GM21786 (cell line): ENCODE measurements around the gene AMN.
"Not testable (repeated sequence)": the region's sequence is repeated elsewhere in the genome, so short reads cannot be mapped to it uniquely, and the experiment has no call there.

ENCODE experiments used
- ATAC-seq: cut with Tn5 transposase; IDR thresholded peaks from one replicate; pipeline ENCODE4 v1.9.1; 2021; ENCODE audit not compliant: unreplicated experiment

Gene AMN

DNA sequence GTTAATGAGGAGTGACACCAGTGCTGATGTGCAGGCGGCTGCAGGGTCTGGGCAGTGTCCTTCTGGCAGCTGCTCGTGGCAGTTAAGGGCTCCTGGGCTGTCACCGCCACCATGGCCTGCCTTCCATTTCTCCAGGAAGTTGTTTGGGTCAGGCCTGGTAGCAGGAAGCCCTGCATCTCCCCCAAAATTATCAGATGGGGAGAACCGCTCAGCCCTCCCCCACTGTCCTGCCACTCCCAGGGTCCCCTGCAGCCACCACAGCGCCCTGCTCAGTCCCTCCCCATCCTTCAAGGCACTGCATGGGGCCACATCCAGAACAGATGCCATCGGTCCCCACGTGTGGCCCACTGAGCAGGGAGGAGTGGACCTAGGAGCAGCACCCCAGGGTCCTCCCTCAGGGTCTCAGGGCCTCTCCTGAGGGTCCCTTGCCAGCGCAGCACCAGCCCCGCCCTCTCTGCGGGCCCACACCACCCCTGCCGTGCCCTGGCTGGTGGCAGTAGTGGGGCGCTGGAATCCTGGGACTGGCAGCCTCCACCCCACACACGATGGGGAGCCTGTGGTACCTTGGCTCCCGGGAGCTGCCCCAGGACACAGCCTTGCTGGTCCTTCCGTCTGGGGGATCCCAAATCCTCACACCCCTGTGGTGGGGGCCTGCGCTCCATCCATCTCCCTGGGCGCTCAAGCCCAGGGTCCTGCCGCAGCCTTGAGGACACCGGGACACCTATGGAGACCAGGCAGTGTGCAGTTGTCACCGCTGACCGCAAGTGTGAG lies 10.3 kb upstream of the AMN start:
- ATAC-seq = no peak

GRCh38 chr14:102913341-102914211 lies 8.9 kb upstream of the AMN start:
- ATAC-seq = no peak

DNA sequence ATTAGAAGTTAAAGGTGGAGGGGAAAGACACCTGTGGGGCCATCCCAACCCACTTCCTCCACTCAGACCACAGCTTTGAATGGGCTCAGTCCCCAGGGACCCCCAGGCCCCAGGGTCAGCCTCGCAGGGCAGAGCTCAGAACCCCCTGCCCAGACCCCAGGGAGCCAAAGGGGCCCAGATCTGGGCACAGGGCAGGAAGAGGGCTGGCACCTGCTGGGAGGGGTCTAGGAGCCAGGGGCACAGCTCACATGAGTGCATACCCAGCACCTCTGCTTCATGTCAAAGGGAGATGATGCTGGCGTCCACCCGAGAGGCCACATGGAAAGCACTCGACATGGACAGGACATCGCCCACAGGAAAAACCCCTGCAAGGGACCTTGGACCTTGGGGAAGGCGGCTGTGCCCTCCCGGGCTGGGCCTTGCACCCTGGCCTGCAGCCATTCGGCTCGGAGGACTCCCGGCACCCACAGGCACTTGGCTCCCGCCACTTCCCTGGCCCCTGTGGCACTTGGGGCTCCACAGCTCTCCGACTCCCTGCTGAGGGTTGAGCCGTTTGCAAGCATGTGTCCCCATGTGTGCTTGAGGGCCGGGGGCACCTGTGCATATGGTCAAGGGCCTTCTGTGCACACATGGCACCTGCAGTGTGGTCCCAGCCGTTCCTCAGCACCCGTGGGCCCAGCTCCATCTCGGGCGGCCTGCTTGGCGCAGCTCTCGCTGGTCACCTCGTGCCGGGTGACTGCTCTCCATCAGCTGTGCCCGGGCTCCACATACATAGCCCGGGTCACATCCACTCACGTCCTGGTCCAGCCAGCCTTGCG lies 7.8 kb upstream of the AMN start:
- no peak for ATAC-seq

DNA sequence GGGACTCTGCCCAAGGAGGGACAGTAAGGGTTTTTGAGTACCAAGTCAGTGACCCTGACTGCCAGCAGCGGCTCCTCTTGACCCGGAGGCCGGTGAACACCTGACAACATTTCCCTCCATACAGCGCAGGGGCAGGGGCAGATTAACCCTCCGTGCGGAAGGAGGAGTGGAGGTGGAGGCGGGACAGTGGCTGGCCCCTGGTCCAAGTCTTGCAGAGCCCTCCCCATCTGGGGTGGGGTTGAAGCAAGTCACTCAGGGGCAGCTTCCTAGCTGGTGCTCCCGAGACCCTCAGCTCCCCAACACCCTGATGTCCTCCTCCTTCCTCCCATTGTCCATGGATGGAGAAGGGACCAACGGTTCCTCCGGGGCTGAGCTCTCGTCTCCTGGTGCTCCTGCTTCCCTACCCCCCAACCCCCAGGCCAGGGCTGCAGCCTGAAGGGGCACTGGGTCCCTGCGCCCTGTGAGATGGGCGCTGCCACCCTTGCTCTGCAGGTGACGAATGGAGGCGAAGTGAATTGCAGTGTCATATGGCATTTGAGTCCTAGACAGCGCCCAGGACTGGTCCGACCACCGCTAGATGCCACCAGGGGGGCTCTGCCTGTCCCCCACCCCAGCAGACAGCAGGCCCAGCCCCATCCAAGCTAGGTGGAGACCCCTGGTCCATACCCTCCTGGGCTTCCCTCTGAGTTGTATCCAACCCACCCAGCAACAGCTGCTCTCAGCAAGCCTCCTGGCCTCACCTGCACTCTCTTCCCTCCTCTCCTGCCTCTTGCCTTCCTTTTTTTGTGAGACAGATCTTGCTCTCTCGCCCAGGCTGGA lies 7.0 kb upstream of the AMN start:
- ATAC-seq = no peak

DNA sequence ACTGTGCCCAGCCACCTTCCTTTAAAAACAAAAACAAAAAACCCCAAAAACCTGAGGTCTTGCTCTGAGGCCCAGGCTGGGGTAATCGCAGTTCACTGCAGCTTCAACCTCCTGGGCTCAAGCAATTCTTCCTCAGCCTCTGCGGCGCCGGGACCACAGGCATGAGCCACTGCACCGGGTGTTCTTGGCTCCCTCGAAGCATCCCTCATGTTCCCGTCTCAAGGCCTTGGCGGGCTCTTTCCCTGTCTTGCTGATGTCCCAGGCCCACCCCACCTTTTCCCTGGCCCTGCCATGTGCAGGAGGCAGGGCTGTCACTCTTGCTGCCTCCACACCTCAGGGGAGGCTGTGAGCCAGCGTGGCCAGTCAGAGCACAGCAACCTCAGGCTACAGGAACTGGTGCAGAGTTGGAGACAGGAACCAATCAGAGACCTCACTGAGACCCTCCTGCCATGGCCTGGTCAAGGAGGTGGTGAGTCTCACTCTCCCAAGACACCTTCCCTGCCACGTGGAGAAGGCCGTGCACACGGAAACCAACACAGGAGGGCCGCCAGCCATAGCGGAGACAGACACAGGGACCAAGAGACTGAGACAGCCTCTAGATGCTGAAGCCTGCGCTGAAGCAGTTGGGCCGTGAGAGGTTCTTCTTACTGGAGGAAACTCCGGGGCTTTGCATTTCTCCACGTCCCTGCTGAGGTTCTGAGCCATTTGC lies 6.0 kb upstream of the AMN start:
- no peak for ATAC-seq

- no peak for ATAC-seq
Measured at GRCh38 chr14:102917056-102917385, 5.4 kb upstream of the AMN start.

- ATAC-seq = no peak
Measured at GRCh38 chr14:102917469-102918211, 4.8 kb upstream of the AMN start.

GRCh38 chr14:102918438-102918837 lies 4.0 kb upstream of the AMN start:
- no peak for ATAC-seq

DNA sequence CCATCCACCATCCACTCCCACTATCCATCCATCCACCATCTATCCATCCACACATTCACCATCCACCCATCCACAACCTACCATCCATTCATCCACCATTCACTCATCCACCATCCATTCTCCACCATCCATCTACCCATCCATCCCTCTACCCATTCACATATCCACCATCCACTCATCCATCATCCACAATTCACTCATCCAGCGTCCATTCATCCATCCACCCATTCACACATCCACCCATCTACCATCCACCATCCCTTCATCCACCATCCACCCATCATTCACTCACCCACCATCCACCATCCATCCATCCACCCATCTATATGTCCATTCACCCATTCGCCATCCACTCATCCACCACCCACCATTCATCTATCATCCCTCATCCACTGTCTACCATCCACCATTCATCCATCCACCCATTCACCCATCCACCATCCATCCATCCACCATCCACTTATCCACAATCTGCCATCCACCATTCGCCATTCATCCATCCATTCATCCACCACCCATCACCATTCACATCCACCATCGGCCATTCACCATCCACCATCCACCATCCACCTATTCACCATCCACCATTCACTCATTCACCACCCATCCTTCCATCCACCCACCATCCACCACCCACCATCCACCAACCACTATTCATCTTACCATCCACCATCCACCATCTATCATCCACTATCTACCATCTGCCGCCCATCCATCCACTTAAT lies 2.0 kb upstream of the AMN start:
- ATAC-seq = no peak

GRCh38 chr14:102920998-102921304 lies 1.5 kb upstream of the AMN start:
- ATAC-seq = no peak

DNA sequence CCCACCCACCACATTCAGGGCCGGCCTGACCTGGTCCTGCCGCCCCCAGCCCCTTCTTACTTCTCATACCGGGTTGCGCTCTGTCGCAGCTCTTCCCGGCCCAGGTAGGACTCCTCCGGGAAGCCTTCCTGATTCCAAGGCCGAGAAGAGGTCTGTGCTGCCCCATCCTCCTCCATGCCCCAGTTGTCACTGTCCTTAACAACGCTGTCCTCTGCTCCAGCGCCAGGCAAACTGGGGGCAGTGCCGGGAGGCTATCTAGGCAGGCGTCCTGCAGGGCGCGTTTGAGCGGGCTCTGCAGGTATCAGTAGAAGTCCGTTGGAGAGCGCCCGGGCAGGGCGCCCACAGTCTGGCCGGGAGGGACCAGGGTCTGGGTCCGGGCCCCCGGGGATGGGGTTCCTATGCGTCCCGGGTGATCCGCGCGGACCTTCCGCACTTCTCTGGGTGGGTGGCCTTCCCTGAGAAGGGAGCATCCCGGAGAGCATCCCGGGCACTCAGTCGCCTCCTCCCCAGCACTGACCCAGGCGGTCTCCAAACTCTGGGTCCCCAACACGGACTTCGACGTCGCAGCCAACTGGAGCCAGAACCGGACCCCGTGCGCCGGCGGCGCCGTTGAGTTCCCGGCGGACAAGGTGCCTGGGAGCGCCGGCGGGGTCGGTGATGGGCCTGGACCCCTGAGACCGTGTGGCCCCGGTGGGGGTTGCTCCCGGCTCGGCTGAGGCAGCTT lies 900 bp downstream of the AMN start:
- ATAC-seq = no peak

- no peak for ATAC-seq
Measured at GRCh38 chr14:102923925-102924486, 1.5 kb downstream of the AMN start.

GRCh38 chr14:102924632-102925588 lies 2.4 kb downstream of the AMN start:
- ATAC-seq = no peak

DNA sequence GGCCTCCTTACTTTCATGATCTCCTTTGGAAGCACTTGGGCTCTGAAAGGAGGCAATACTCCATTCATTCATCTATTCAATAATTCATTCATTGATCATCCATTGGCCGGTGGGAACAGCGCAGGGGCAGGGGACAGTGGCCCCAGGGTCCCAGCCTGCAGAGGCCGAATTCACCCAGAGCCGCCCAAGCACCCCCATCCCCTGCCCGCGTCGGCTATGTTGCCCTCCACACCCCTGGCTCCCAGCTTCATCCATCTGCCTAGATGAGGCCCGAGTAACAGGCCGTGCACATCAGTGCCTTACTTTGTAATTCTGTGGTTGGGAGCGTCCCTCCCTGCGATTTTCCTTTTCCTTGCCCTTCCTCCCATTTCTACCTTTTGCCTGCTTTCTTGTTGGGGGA lies 3.2 kb downstream of the AMN start:
- no peak for ATAC-seq

DNA sequence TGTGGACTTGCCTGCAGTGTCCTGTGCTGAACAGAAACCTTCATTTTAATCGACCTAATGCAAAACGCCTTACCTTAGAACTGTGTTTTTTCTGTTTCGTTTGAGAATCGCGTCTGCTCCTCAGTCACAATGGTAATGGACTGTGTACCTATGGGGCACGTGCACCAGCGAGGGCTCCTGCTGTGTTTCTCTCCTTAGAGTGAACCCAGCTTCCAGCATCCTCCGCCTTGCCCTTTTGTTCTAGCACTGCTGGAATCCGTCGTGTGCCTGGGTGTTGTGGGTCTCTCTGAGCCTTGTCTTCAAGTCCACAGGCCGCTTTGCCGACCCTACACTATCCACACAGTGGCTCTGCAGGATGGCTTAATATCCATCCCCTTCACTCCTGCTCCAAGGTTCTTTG lies 3.6 kb downstream of the AMN start:
- ATAC-seq = no peak

GRCh38 chr14:102926840-102927239 lies 4.4 kb downstream of the AMN start:
- not testable (repeated sequence) for ATAC-seq

DNA sequence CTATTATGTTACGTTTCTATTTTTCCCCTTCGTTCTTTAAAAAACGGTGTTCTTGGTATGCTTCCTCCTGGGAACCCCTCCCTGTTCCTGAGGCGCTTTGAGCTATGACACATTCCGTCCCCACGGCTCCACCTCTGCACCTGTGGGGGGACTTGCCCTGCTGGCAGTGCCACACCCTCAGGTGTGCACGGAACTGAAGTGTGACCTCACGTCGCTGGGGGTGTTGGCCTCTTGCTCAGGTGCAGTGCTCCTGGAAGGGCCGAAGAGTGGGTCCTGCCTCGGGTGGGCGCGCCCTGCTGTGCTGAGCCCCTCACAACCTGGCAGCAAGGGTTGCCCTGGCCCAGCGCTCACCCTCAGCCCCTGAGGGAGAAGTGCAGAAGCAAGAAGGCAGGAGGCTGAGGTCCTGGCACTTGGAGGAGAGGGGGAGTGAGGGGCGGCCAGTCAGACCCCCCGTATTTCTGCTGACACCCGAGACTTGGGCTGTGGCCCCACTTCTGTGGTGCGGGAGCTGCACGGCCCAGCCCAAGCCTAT lies 4.9 kb downstream of the AMN start:
- no peak for ATAC-seq
